22Rv1 (cell line): ENCODE data around the gene JRKL.
"Not testable (repeated sequence)": the region's sequence is repeated elsewhere in the genome, so short reads cannot be mapped to it uniquely, and the experiment has no call there.

Experiments used
- H3K27ac ChIP-seq: fragments of 450-650 bp; 2 replicates; pipeline ENCODE4 v1.5.1; 2017
- CTCF ChIP-seq: fragments of 450-650 bp; IDR thresholded peaks from 2 replicates; pipeline ENCODE4 v1.5.1; 2017; ENCODE audit warnings: mild to moderate bottlenecking
- ZFX ChIP-seq: fragments of 450-650 bp; IDR thresholded peaks from 2 replicates; pipeline ENCODE4 v1.6.1; 2017; ENCODE audit warnings: antibody characterized with exemption, borderline replicate concordance

The JRKL gene

GRCh38 chr11:96394773-96395172 is 5.0 kb downstream of the JRKL start:
- no peak overlapping the region for H3K27ac ChIP-seq
- no peak for TF ChIP-seq CTCF
- no peak for TF ChIP-seq ZFX

DNA sequence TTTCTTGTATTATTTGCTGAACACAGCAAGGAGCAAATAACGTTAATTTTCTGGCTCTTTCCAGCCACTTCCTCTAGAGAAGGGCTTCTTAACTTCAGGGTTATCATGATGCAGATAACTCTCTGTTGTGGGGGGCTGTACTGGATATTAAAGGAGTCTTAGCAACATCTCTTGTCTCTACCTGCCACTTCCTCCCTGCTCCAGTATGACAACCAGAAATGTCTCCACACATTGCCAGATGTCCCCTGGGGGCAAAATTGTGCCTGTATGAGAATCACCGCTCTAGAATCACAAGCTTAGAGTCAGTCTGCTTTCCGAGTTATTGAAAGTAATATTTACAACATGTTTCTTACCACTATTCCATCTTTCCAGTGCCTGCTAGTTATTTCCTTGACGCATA is 6.8 kb downstream of the JRKL start:
- H3K27ac ChIP-seq = no peak overlapping the region
- no peak for TF ChIP-seq CTCF
- no peak for TF ChIP-seq ZFX

GRCh38 chr11:96397863-96398262 is 8.1 kb downstream of the JRKL start:
- no peak overlapping the region for H3K27ac ChIP-seq
- no peak for TF ChIP-seq CTCF
- TF ChIP-seq ZFX = no peak

GRCh38 chr11:96400697-96401096 is 10.9 kb downstream of the JRKL start:
- no peak for TF ChIP-seq ZFX
- TF ChIP-seq CTCF = no peak
- no peak overlapping the region for H3K27ac ChIP-seq

DNA sequence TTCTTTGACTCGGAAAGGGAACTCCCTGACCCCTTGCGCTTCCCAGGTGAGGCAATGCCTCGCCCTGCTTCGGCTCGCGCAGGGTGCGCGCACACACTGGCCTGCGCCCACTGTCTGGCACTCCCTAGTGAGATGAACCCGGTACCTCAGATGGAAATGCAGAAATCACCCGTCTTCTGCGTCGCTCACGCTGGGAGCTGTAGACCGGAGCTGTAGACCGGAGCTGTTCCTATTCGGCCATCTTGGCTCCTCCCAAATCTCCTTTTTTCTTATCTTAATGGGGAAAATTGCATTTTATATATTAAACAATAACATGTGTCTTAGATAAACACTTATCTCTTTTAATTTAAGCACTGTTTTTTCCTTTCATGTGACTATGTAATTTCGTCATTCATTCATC is 21.6 kb downstream of the JRKL start:
- peak overlapping the region; percentile 61 for H3K27ac ChIP-seq

- H3K27ac ChIP-seq = no peak overlapping the region
- TF ChIP-seq CTCF = no peak
- no peak for TF ChIP-seq ZFX
Measured at GRCh38 chr11:96412761-96413381, 23.1 kb downstream of the JRKL start.

GRCh38 chr11:96413408-96413807 is 23.6 kb downstream of the JRKL start:
- TF ChIP-seq CTCF (no peak), ZFX (no peak)
- no peak overlapping the region for H3K27ac ChIP-seq

DNA sequence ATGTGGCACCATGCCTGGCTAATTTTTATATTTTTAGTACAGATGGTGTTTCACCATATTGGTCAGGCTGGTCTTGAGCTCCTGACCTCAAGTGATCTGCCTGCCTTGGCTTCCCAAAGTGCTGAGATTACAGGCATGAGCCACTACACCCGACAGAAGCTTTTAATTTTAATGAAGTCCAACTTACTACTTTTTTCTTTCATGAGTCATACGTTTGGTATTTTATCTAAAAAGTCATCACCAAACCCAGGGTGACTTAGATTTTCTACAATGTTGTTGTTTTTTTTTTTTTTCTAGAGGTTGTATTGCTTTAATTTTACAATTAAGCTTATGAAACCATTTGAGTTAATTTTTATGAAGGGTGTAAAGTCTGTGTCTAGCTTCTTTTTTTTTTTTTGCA is 34.9 kb downstream of the JRKL start:
- H3K27ac ChIP-seq = no peak overlapping the region
- no peak for TF ChIP-seq ZFX

DNA sequence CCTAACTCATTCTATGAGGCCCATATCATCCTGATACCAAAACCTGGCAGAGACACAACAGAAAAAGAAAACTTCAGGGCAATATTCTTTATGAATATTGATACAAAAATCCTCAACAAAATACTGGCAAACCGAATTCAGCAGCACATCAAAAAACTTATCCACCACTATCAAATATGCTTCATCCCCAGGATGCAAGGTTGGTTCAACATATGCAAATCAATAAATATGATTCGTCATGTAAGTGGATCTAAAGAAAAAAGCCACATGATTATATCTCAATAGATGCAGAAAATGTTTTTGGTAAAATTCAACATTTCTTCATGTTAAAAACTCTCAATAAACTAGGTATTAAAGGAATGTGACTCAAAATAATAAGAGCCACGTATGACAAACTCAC is 40.9 kb downstream of the JRKL start:
- TF ChIP-seq CTCF = no peak
- no peak for TF ChIP-seq ZFX
- no peak overlapping the region for H3K27ac ChIP-seq

DNA sequence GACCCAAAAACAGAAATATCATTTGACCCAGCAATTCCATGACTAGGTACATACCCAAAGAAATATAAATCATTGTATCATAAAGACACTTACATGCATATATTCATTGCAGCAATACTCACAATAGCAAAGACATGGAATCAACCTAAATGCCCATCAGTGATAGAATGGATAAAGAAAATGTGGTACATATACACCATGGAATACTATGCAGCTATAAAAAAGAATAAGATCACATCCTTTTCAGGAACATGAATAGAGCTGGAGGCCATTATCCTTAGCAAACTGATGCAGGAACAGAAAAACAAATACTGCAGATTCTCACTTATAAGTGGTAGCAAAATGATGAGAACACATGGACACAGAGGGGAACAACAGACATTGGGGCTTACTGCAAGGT is 42.8 kb downstream of the JRKL start:
- not testable (repeated sequence) for H3K27ac ChIP-seq
